ENCODE data around the gene DNAJB4.
"Not testable (repeated sequence)": the region's sequence is repeated elsewhere in the genome, so short reads cannot be mapped to it uniquely, and the experiment has no call there.

Gene DNAJB4

GRCh38 chr1:78055565-78056132 is 50.9 kb downstream of the DNAJB4 start:
- intact Hi-C loops (cut with DNase I), result no loop called here
- no peak for DNase-seq

GRCh38 chr1:78058670-78059069 is 53.9 kb downstream of the DNAJB4 start:
- no peak for DNase-seq
- intact Hi-C loops (cut with DNase I), result no loop called here

- intact Hi-C loops (cut with DNase I), result no loop called here
Observed at GRCh38 chr1:78060857-78061563, 56.3 kb downstream of the DNAJB4 start.

GRCh38 chr1:78061825-78062523 is 57.2 kb downstream of the DNAJB4 start:
- DNase-seq, result no peak
- intact Hi-C loops (cut with DNase I), result no loop called here

More at GRCh38 chr1:78060857-78061563, 56.3 kb downstream of the DNAJB4 start:
- no peak for DNase-seq

GRCh38 chr1:78064886-78065285 is 60.1 kb downstream of the DNAJB4 start:
- intact Hi-C loops (cut with DNase I), result not testable (repeated sequence)

More at GRCh38 chr1:78064886-78065285, 60.1 kb downstream of the DNAJB4 start:
- not testable (repeated sequence) for DNase-seq

Data from posterior cingulate gyrus (tissue), 11 donors.